Thoracic aorta endothelial cell (primary cell): ENCODE data around the gene PDP2. TPM values are rescaled to one million over a fixed set of nuclear protein-coding genes. Genes with fewer than 3 reads are reported as not detected.

Source experiments
- total RNA-seq: library from RNA; depleted of rRNA; stranded (reverse); fragments of >200 nt; gene quantifications from 2 replicates; pipeline ENCODE4 v1.2.3, GENCODE V29; 2012

The PDP2 gene
- total RNA-seq: 10.0 and 15.7 TPM in 2 replicates

GRCh38 chr16:66880288-66881013 lies at the start of gene PDP2:
Gene PDP2 (plus strand): TSS chr16:66880515. CDS start chr16:66884285, 3,770 bp downstream.

GRCh38 chr16:66844342-66845079 lies 35.8 kb upstream of the PDP2 start, which contains the start of gene CA7:
Gene CA7 (plus strand): TSS chr16:66844414. CDS start chr16:66844488, 74 bp downstream.

GRCh38 chr16:66918803-66919568 lies 38.7 kb downstream of the PDP2 start, which contains the start of gene CDH16:
Gene CDH16 (minus strand): TSS chr16:66918885. CDS start chr16:66918065, 820 bp downstream.

GRCh38 chr16:66925322-66925840 lies 45.1 kb downstream of the PDP2 start, which contains the start of gene RRAD:
Gene RRAD (minus strand): TSS chr16:66925535. CDS start chr16:66925179, 356 bp downstream.

GRCh38 chr16:66934138-66934838 lies 54.0 kb downstream of the PDP2 start, which contains the start of gene CIAO2B:
Gene CIAO2B (minus strand): TSS chr16:66934402. CDS start chr16:66934364, 38 bp downstream.

GRCh38 chr16:66935314-66936011 lies 55.1 kb downstream of the PDP2 start, which contains the start of gene CES2:
Gene CES2 (plus strand): TSS chr16:66935516. CDS start chr16:66935636, 120 bp downstream.

Other genes with a start within 250 kb of the PDP2 start
- gene CMTM4, start 183.8 kb upstream of the PDP2 start, total RNA-seq: 12.5 and 16.2 TPM in 2 replicates
- gene DYNC1LI2, start 128.9 kb upstream of the PDP2 start, total RNA-seq: 159 and 191 TPM in 2 replicates
- 0.22 TPM in 1 of 2 replicates, not detected in the other for gene TERB1, start 78.9 kb upstream of the PDP2 start, total RNA-seq
- gene NAE1, start 49.5 kb upstream of the PDP2 start, total RNA-seq: 111 and 141 TPM in 2 replicates
- not detected in 2 replicates for gene CA7, start 36.1 kb upstream of the PDP2 start, total RNA-seq
- gene CDH16, start 38.4 kb downstream of the PDP2 start, total RNA-seq: not detected in 2 replicates
- 0.14 and 0.27 TPM in 2 replicates for gene RRAD, start 45.0 kb downstream of the PDP2 start, total RNA-seq
- 87.5 and 99.7 TPM in 2 replicates for gene CIAO2B, start 53.9 kb downstream of the PDP2 start, total RNA-seq
- 24.3 and 26.5 TPM in 2 replicates for gene CES2, start 55.0 kb downstream of the PDP2 start, total RNA-seq
- not detected in 2 replicates for gene CES3, start 80.8 kb downstream of the PDP2 start, total RNA-seq
- gene CES4A, start 108.1 kb downstream of the PDP2 start, total RNA-seq: 0.93 and 1.6 TPM in 2 replicates
- gene CBFB, start 148.6 kb downstream of the PDP2 start, total RNA-seq: 122 and 128 TPM in 2 replicates
- gene PHAF1, start 229.4 kb downstream of the PDP2 start, total RNA-seq: 14.6 and 19.1 TPM in 2 replicates